Vagina (tissue), 2 donors: ENCODE measurements around the gene L3MBTL1.

Experiments
- POLR2A ChIP-seq, 2 donors: fragments of 450-650 bp; IDR thresholded peaks; one replicate each; pipeline ENCODE4 v1.6.1; 2017; ENCODE audit warnings: antibody characterized with exemption in 2 of 2, mild to moderate bottlenecking in 2 of 2, moderate library complexity in 2 of 2
- POLR2AphosphoS5 ChIP-seq, 2 donors: sonication (generic); formaldehyde crosslinking; IDR thresholded peaks; one replicate each; pipeline ENCODE4 v1.9.0; 2017; ENCODE audit warnings: antibody characterized with exemption in 2 of 2, mild to moderate bottlenecking in 2 of 2, low read depth in 1 of 2; ENCODE audit not compliant: insufficient read depth in 1 of 2
- TF ChIP-seq, protein P1 (sequence below), 3 experiments: fragments of 450-650 bp in 2 of 3; fragments of 200-600 bp in 1 of 3; sonication (generic) in 1 of 3; IDR thresholded peaks; one replicate each; pipeline ENCODE4 v1.5.1; 2017 to 2019; ENCODE audit warnings: antibody characterized with exemption in 3 of 3, mild to moderate bottlenecking in 2 of 3, moderate library complexity in 2 of 3

DNA sequence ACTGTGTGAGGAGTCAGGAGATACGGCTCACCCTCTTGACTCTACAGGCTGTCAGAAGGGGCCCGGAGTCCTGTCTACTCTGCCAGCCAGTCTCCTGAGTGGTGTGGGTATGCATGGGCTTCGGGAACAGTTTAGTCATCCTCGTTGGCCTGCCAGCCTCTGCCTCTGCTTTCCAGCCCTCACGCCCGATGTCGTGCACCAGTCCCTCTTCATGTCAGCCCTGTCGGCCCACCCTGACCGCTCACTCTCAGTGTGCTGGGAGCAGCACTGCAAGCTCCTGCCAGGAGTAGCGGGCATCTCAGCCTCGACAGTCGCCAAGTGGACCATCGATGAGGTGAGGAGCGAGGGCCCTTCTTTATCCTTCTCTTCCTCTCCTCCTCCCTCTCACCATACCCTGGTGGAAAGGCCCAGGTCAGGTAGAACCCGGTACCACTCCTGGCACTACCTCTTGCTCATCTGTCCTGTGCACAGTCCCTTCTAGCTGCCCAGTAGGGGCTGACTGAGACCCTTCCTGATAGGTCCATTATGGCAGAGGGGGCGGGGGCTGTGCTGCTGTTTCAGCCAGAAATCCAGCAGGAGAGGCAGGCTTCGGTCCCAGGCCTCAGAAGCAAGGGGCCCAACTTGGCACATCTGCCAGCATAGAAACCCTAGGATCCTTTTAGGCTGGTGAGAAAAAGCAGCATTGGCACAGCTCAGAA is 32.6 kb downstream of the L3MBTL1 start:
- TF ChIP-seq, protein P1, sequence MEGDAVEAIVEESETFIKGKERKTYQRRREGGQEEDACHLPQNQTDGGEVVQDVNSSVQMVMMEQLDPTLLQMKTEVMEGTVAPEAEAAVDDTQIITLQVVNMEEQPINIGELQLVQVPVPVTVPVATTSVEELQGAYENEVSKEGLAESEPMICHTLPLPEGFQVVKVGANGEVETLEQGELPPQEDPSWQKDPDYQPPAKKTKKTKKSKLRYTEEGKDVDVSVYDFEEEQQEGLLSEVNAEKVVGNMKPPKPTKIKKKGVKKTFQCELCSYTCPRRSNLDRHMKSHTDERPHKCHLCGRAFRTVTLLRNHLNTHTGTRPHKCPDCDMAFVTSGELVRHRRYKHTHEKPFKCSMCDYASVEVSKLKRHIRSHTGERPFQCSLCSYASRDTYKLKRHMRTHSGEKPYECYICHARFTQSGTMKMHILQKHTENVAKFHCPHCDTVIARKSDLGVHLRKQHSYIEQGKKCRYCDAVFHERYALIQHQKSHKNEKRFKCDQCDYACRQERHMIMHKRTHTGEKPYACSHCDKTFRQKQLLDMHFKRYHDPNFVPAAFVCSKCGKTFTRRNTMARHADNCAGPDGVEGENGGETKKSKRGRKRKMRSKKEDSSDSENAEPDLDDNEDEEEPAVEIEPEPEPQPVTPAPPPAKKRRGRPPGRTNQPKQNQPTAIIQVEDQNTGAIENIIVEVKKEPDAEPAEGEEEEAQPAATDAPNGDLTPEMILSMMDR (IDR thresholded peaks at IDR 0.05), result no peak
- TF ChIP-seq POLR2AphosphoS5 (IDR thresholded peaks at IDR 0.05; ENCODE audit: insufficient read depth in 1 of 2, low read depth in 1 of 2) (no peak), POLR2A (IDR thresholded peaks at IDR 0.05) (no peak)
